Testis (tissue), 2 donors: Measurements from ENCODE around the gene DENND1A.

ENCODE experiments used
- POLR2A ChIP-seq: fragments of 450-650 bp; IDR thresholded peaks from one replicate; pipeline ENCODE4 v1.6.1; 2017; ENCODE audit warnings: antibody characterized with exemption, mild to moderate bottlenecking, moderate library complexity
- TF ChIP-seq, protein P1 (sequence below), 3 experiments: fragments of 450-650 bp in 2 of 3; fragments of 200-600 bp in 1 of 3; sonication (generic) in 1 of 3; IDR thresholded peaks; one replicate each; pipeline ENCODE4 v1.5.1; 2016 to 2019; ENCODE audit warnings: antibody characterized with exemption in 3 of 3, mild to moderate bottlenecking in 2 of 3, moderate library complexity in 1 of 3

DNA sequence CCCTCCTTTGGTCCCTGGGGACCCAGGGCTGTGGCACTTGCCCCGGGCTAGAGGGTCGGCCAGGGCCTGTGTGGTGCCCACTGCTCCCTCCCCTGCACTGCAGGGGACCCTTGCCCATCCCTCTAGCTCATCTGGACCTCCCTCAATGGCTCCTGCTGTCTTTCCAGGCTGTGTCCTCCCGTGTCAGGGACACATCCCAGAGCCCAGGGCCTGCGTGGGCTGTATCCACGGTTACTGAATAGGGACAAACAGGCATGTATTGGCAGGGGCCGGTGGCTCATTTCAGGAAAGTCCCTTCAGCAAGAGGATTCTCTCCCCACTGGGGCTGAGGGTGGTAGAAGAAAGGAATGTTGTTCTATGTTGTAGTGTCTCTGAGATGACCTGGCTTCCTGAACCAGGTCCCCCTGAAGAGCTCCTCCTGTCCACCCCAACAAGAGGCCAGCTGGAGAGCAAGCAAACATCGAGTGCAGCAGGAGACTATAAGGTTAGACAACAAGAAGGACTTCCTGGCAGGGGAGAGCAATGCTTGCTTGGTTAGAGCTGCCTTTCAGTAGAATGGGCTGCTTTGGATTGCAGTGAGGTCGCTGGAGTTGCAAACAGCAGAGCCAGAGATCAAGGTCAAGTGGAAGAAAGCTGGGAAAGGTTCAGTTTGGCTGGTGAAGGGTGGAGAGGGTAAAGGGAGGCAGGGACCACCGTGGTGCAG lies 575.0 kb downstream of the DENND1A start:
- no peak for TF ChIP-seq POLR2A
- TF ChIP-seq, protein P1, sequence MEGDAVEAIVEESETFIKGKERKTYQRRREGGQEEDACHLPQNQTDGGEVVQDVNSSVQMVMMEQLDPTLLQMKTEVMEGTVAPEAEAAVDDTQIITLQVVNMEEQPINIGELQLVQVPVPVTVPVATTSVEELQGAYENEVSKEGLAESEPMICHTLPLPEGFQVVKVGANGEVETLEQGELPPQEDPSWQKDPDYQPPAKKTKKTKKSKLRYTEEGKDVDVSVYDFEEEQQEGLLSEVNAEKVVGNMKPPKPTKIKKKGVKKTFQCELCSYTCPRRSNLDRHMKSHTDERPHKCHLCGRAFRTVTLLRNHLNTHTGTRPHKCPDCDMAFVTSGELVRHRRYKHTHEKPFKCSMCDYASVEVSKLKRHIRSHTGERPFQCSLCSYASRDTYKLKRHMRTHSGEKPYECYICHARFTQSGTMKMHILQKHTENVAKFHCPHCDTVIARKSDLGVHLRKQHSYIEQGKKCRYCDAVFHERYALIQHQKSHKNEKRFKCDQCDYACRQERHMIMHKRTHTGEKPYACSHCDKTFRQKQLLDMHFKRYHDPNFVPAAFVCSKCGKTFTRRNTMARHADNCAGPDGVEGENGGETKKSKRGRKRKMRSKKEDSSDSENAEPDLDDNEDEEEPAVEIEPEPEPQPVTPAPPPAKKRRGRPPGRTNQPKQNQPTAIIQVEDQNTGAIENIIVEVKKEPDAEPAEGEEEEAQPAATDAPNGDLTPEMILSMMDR (IDR thresholded peaks at IDR 0.05): no peak
